Gastrocnemius medialis (tissue), 4 donors: ENCODE data around the gene ASS1. TPM values are rescaled to one million over a fixed set of nuclear protein-coding genes. Genes with fewer than 3 reads are reported as not detected.

Experiments used
- ATAC-seq, 2 donors: fragments of 150-250 bp; one replicate each; pipeline ENCODE4 v1.9.1; 2016
- DNase-seq, 2 donors: peaks; one replicate each; pipeline ENCODE4 v3.0.0-alpha.2; 2019
- H3K27ac ChIP-seq, 4 donors: fragments of 200-600 bp; sonication (generic); 1 replicate in 1 of 4; 2 replicates in 3 of 4; pipeline ENCODE4 v1.5.1; 2016 to 2018; ENCODE audit warnings: mild to moderate bottlenecking in 2 of 4, moderate library complexity in 1 of 4
- H3K27me3 ChIP-seq, 3 donors: fragments of 200-600 bp; sonication (generic) in 2 of 3; 1 replicate in 1 of 3; 2 replicates in 2 of 3; pipeline versions ENCODE4 v1.5.1 to v1.6.0; 2016 to 2019; ENCODE audit warnings: mild to moderate bottlenecking in 1 of 3, moderate library complexity in 1 of 3
- H3K36me3 ChIP-seq, 2 donors: fragments of 200-600 bp; sonication (generic) in 1 of 2; one replicate each; pipeline ENCODE4 v1.5.1; 2017 to 2018
- H3K4me1 ChIP-seq, 2 donors: fragments of 200-600 bp; sonication (generic) in 1 of 2; one replicate each; pipeline ENCODE4 v1.5.1; 2016 to 2017; ENCODE audit warnings: mild to moderate bottlenecking in 2 of 2
- H3K4me3 ChIP-seq, 4 donors: fragments of 200-600 bp; sonication (generic) in 3 of 4; 1 replicate in 1 of 4; 2 replicates in 3 of 4; pipeline ENCODE4 v1.5.1; 2016 to 2019; ENCODE audit warnings: mild to moderate bottlenecking in 2 of 4
- H3K9me3 ChIP-seq, 3 donors: fragments of 200-600 bp; sonication (generic) in 2 of 3; 1 replicate in 1 of 3; 2 replicates in 2 of 3; pipeline ENCODE4 v1.5.1; 2016 to 2019
- POLR2A ChIP-seq, 2 donors: fragments of 450-650 bp; IDR thresholded peaks; one replicate each; pipeline ENCODE4 v1.6.1; 2017; ENCODE audit warnings: antibody characterized with exemption in 2 of 2, mild to moderate bottlenecking in 2 of 2, moderate library complexity in 2 of 2
- in situ Hi-C, 4 donors: fragments of 200-750 bp; cut with MboI; loops; one replicate each; pipeline versions ENCODE4 v1.15.0 to v1.8.0; 2017; ENCODE audit warnings: low sequenced_read_pairs in 4 of 4
- intact Hi-C: fragments of 100-400 bp; cut with DNase I; formaldehyde crosslinking; loops from one replicate; pipeline ENCODE4 v1.15.1; 2023; ENCODE audit warnings: low total_unique reads
- total RNA-seq, 4 donors: library from RNA; depleted of rRNA; stranded (reverse); fragments of >200 nt; gene quantifications; one replicate each; pipeline versions ENCODE4 v1.1.0 to v1.2.3, GENCODE V29; 2016
- TF ChIP-seq, protein P1 (sequence below), 5 experiments: fragments of 450-650 bp in 3 of 5; fragments of 200-600 bp in 2 of 5; sonication (generic) in 2 of 5; IDR thresholded peaks in 4 of 5; conservative IDR thresholded peaks in 1 of 5; 1 replicate in 4 of 5; 2 replicates in 1 of 5; pipeline ENCODE4 v1.5.1; 2016 to 2019; ENCODE audit warnings: antibody characterized with exemption in 5 of 5, mild to moderate bottlenecking in 3 of 5, moderate library complexity in 3 of 5

The ASS1 gene
- total RNA-seq, 4 donors from 2014 or later: 44.5 to 83.4 (median 68.5) TPM

DNA sequence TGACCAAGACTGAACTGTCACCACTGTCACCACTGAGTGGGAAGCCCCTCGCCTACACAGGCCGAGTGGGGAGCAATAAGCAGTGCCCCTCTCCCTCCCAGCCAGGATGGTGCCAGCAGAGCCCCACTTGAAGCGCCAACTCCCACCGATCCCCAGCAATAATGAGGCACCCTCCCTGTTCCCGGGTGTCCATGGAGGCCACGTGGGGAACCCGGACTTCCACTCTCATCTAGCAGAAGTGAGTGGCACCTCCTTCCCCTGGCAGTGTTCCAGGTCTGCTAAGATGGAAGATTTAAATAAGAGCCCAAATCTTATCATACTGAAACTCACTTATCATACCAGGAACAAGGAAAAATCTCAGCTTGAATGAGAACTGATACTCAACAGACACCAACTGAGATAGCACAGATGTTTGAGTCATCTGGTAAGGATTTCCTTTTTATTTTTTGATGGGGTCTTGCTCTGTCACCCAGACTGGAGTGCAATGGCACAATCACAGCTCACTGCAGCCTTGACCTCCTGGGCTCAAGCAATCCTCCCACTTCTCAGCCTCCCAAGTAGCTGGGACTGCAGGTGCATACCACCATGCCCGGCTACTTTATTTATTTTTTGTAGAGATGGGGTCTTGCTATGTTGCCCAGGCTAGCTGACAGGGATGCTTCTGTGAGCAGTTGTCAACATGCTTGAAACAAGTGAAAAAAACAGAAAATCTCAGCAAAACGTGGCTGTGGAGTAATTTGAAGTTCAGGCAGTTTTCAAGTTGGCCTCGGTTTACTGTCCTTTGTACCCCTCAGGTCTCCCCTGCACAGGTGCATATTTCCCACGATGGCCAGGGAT lies 29.6 kb upstream of the ASS1 start:
- no peak for TF ChIP-seq POLR2A (IDR thresholded peaks at IDR 0.05)
- TF ChIP-seq, protein P1, sequence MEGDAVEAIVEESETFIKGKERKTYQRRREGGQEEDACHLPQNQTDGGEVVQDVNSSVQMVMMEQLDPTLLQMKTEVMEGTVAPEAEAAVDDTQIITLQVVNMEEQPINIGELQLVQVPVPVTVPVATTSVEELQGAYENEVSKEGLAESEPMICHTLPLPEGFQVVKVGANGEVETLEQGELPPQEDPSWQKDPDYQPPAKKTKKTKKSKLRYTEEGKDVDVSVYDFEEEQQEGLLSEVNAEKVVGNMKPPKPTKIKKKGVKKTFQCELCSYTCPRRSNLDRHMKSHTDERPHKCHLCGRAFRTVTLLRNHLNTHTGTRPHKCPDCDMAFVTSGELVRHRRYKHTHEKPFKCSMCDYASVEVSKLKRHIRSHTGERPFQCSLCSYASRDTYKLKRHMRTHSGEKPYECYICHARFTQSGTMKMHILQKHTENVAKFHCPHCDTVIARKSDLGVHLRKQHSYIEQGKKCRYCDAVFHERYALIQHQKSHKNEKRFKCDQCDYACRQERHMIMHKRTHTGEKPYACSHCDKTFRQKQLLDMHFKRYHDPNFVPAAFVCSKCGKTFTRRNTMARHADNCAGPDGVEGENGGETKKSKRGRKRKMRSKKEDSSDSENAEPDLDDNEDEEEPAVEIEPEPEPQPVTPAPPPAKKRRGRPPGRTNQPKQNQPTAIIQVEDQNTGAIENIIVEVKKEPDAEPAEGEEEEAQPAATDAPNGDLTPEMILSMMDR (IDR thresholded peaks at IDR 0.05 in 4 of 5, conservative IDR thresholded peaks at IDR 0.05 in 1 of 5): no peak
- in situ Hi-C loops (no loop called here), intact Hi-C loops (no loop called here)
- no peak overlapping the region for H3K27ac ChIP-seq
- no peaks in the 10 kb centered on the region for H3K4me1 ChIP-seq
- H3K27me3 ChIP-seq: no peaks in the 10 kb centered on the region
- H3K36me3 ChIP-seq: no peaks in the 10 kb centered on the region
- no peaks in the 10 kb centered on the region for H3K9me3 ChIP-seq
- ATAC-seq (no peak), DNase-seq (no peak)
- no peak overlapping the region for H3K4me3 ChIP-seq

- in situ Hi-C loops: no loop called here
- TF ChIP-seq, protein P1 (IDR thresholded peaks at IDR 0.05 in 4 of 5, conservative IDR thresholded peaks at IDR 0.05 in 1 of 5): no peak
- TF ChIP-seq POLR2A (IDR thresholded peaks at IDR 0.05): no peak
- Histone ChIP-seq H3K4me1 (no peaks in the 10 kb centered on the region), H3K36me3 (no peaks in the 10 kb centered on the region), H3K27me3 (peaks cover 2 to 12% (median 8%) of the 10 kb centered on the region in 3 donors), H3K9me3 (no peaks in the 10 kb centered on the region), H3K27ac (no peak overlapping the region), H3K4me3 (no peak overlapping the region)
- intact Hi-C loops: no loop called here
- DNase-seq (no peak), ATAC-seq (no peak)
Observed at GRCh38 chr9:130417602-130418001, 27.2 kb upstream of the ASS1 start.

GRCh38 chr9:130418776-130419175 lies 26.0 kb upstream of the ASS1 start:
- ATAC-seq (no peak), DNase-seq (no peak)
- H3K27ac ChIP-seq: no peak overlapping the region
- in situ Hi-C loops: no loop called here
- peaks cover 3 to 12% (median 8%) of the 10 kb centered on the region in 3 donors for H3K27me3 ChIP-seq
- no peaks in the 10 kb centered on the region for H3K4me1 ChIP-seq
- TF ChIP-seq POLR2A (IDR thresholded peaks at IDR 0.05): no peak
- TF ChIP-seq, protein P1 (IDR thresholded peaks at IDR 0.05 in 4 of 5, conservative IDR thresholded peaks at IDR 0.05 in 1 of 5): no peak
- H3K36me3 ChIP-seq: no peaks in the 10 kb centered on the region
- no peak overlapping the region for H3K4me3 ChIP-seq
- intact Hi-C loops: no loop called here
- H3K9me3 ChIP-seq: no peaks in the 10 kb centered on the region

GRCh38 chr9:130419521-130420035 lies 25.2 kb upstream of the ASS1 start:
- Histone ChIP-seq H3K27ac (no peak overlapping the region), H3K4me3 (no peak overlapping the region), H3K36me3 (no peaks in the 10 kb centered on the region), H3K4me1 (no peaks in the 10 kb centered on the region), H3K9me3 (no peaks in the 10 kb centered on the region), H3K27me3 (peaks cover 3 to 12% (median 8%) of the 10 kb centered on the region in 3 donors)
- DNase-seq: no peak
- intact Hi-C loops: no loop called here
- in situ Hi-C loops: no loop called here
- TF ChIP-seq, protein P1 (IDR thresholded peaks at IDR 0.05 in 4 of 5, conservative IDR thresholded peaks at IDR 0.05 in 1 of 5): no peak
- no peak for TF ChIP-seq POLR2A (IDR thresholded peaks at IDR 0.05)
- no peak for ATAC-seq
